OCI-LY1 (cell line): ENCODE data around the gene USH2A.

Source experiments
- H2AFZ ChIP-seq: fragments of 200-600 bp; sonication (generic), shearing (Covaris generic); 2 replicates; pipeline ENCODE4 v1.6.0; 2014; ENCODE audit warnings: antibody characterized with exemption, mild to moderate bottlenecking, low read length
- H3F3A ChIP-seq: fragments of 200-600 bp; sonication (generic), shearing (Covaris generic); 2 replicates; pipeline ENCODE4 v1.6.0; 2014; ENCODE audit warnings: mild to moderate bottlenecking, antibody characterized with exemption, low read length, moderate library complexity; ENCODE audit not compliant: insufficient read depth
- H3K27ac ChIP-seq: fragments of 200-600 bp; sonication (generic); 2 replicates; pipeline ENCODE4 v1.5.1; 2014; ENCODE audit warnings: low read length, mixed run types, mild to moderate bottlenecking, low read depth; ENCODE audit not compliant: poor library complexity, severe bottlenecking
- H3K27me3 ChIP-seq: fragments of 200-600 bp; sonication (generic); 2 replicates; pipeline ENCODE4 v1.6.0; 2014; ENCODE audit warnings: antibody characterized with exemption, mild to moderate bottlenecking, low read length, moderate library complexity; ENCODE audit not compliant: insufficient read depth
- H3K36me3 ChIP-seq: fragments of 200-600 bp; sonication (generic); 2 replicates; pipeline ENCODE4 v1.6.1; 2014; ENCODE audit warnings: mild to moderate bottlenecking, antibody characterized with exemption, low read length, moderate library complexity, mixed read lengths; ENCODE audit not compliant: insufficient read depth
- H3K4me1 ChIP-seq: fragments of 200-600 bp; sonication (generic); 2 replicates; pipeline ENCODE4 v1.5.1; 2014; ENCODE audit warnings: mild to moderate bottlenecking, low read length, moderate library complexity; ENCODE audit not compliant: insufficient read depth, severe bottlenecking
- H3K4me2 ChIP-seq: fragments of 200-600 bp; sonication (generic), shearing (Covaris generic); 2 replicates; pipeline ENCODE4 v1.6.1; 2014; ENCODE audit warnings: low read length
- H3K4me3 ChIP-seq: fragments of 200-600 bp; sonication (generic); 2 replicates; pipeline ENCODE4 v1.5.1; 2014; ENCODE audit warnings: low read length, low read depth, mild to moderate bottlenecking, mixed read lengths; ENCODE audit not compliant: poor library complexity, severe bottlenecking
- H3K79me2 ChIP-seq: fragments of 200-600 bp; shearing (Covaris generic); 2 replicates; pipeline ENCODE4 v1.6.1; 2016; ENCODE audit warnings: mixed run types, low read length, mixed read lengths; ENCODE audit not compliant: insufficient read depth
- H3K9ac ChIP-seq: fragments of 200-600 bp; sonication (generic), shearing (Covaris generic); 2 replicates; pipeline ENCODE4 v1.6.1; 2014; ENCODE audit warnings: mild to moderate bottlenecking, low read length, mixed read lengths
- H3K9me2 ChIP-seq: fragments of 200-600 bp; sonication (generic), shearing (Covaris generic); 2 replicates; pipeline ENCODE4 v1.6.1; 2014; ENCODE audit warnings: low read depth, mild to moderate bottlenecking, low read length, mixed read lengths
- H3K9me3 ChIP-seq: fragments of 200-600 bp; shearing (Covaris generic); 2 replicates; pipeline ENCODE4 v1.6.1; 2014; ENCODE audit warnings: low read length, mixed read lengths
- H4K20me1 ChIP-seq: fragments of 200-600 bp; sonication (generic), shearing (Covaris generic); 2 replicates; pipeline ENCODE4 v1.6.0; 2016; ENCODE audit warnings: mild to moderate bottlenecking, low read length; ENCODE audit not compliant: insufficient read depth
- CTCF ChIP-seq: fragments of 200-600 bp; sonication (generic), shearing (Covaris generic); IDR thresholded peaks from 2 replicates; pipeline ENCODE4 v1.5.1; 2017; ENCODE audit warnings: mild to moderate bottlenecking, antibody characterized with exemption, low read length, moderate library complexity, mixed read lengths
- EZH2 ChIP-seq: fragments of 200-600 bp; sonication (generic), shearing (Covaris generic); IDR thresholded peaks from 2 replicates; pipeline ENCODE4 v1.8.0; 2017; ENCODE audit warnings: borderline replicate concordance, mixed run types, mild to moderate bottlenecking, antibody characterized with exemption, low read length, moderate library complexity, mixed read lengths

The USH2A gene

DNA sequence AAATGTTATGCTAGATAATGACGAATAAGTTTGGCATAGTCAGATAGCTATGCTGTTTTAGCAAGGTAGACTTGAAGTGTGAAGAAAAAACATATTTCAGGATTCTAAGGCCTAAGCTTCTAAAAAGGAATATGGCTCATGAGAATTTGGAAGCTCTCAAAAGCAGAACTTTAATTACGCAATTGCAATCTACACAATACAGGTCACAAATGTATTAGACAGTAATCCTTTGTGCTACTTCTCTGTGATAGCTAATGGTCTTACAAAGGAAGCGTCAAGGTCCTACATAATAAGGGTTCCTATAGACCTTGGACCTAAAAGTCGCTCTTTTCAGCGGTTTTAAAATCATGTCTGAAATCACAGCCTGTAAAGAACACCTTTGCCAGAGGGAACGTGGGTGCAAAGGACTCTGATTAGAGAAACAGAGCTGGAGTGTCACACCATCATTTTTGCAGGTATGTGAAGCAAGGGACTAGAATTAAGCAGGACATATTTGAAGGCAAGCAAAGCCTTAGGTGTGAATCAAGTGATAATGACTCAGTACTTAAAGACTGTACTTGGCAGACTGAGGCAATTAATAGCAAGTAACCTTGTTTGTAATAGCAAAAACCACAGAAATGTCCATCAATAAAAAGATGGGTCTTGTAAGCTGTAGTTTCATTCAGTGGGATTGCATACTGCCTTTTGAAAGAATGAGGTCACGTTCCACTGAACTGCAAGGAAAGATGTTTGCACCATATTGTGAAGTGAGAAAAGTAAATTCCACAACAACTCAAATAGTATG is 436.0 kb downstream of the USH2A start:
- no peaks in the 10 kb centered on the region for H3K36me3 ChIP-seq
- no peaks in the 10 kb centered on the region for H3K79me2 ChIP-seq
- H4K20me1 ChIP-seq = no peaks in the 10 kb centered on the region
- H2AFZ ChIP-seq = no peak overlapping the region
- H3K9ac ChIP-seq = no peak overlapping the region
- TF ChIP-seq CTCF (no peak), EZH2 (no peak)
- H3K27ac ChIP-seq = no peak overlapping the region
- no peaks in the 10 kb centered on the region for H3K9me3 ChIP-seq
- H3F3A ChIP-seq = no peaks in the 10 kb centered on the region
- H3K4me2 ChIP-seq = no peak overlapping the region
- H3K4me3 ChIP-seq = no peak overlapping the region
- H3K4me1 ChIP-seq = no peaks in the 10 kb centered on the region
- no peaks in the 10 kb centered on the region for H3K9me2 ChIP-seq
- no peaks in the 10 kb centered on the region for H3K27me3 ChIP-seq

- H3K27ac ChIP-seq = no peak overlapping the region
- H3K4me2 ChIP-seq = no peak overlapping the region
- H3K36me3 ChIP-seq = no peaks in the 10 kb centered on the region
- no peaks in the 10 kb centered on the region for H3K9me2 ChIP-seq
- H3K27me3 ChIP-seq = no peaks in the 10 kb centered on the region
- H3K4me1 ChIP-seq = no peaks in the 10 kb centered on the region
- H2AFZ ChIP-seq = no peak overlapping the region
- H3K79me2 ChIP-seq = no peaks in the 10 kb centered on the region
- no peak overlapping the region for H3K4me3 ChIP-seq
- no peak overlapping the region for H3K9ac ChIP-seq
- H3F3A ChIP-seq = no peaks in the 10 kb centered on the region
- no peak for TF ChIP-seq CTCF
- TF ChIP-seq EZH2 = no peak
- H4K20me1 ChIP-seq = no peaks in the 10 kb centered on the region
- H3K9me3 ChIP-seq = no peaks in the 10 kb centered on the region
These were observed 436.8 kb downstream of the USH2A start for GRCh38 chr1:215986401-215986800.

- Histone ChIP-seq H3K4me3 (no peak overlapping the region), H3F3A (no peaks in the 10 kb centered on the region), H3K27me3 (no peaks in the 10 kb centered on the region), H3K9ac (no peak overlapping the region), H3K9me3 (no peaks in the 10 kb centered on the region), H3K9me2 (no peaks in the 10 kb centered on the region), H4K20me1 (no peaks in the 10 kb centered on the region), H3K4me2 (no peak overlapping the region), H3K27ac (no peak overlapping the region), H3K36me3 (no peaks in the 10 kb centered on the region), H3K4me1 (no peaks in the 10 kb centered on the region), H3K79me2 (no peaks in the 10 kb centered on the region), H2AFZ (no peak overlapping the region)
- no peak for TF ChIP-seq EZH2
- TF ChIP-seq CTCF = no peak
These were observed 439.6 kb downstream of the USH2A start for GRCh38 chr1:215983680-215984079.
